Measurements from ENCODE around the gene NKAIN2. TPM values are rescaled to one million over a fixed set of nuclear protein-coding genes. Genes with fewer than 3 reads are reported as not detected.
"Not testable (repeated sequence)": the region's sequence is repeated elsewhere in the genome, so short reads cannot be mapped to it uniquely, and the experiment has no call there.

NKAIN2 gene
- total RNA-seq, 6 experiments from 2014 or later: not detected

DNA sequence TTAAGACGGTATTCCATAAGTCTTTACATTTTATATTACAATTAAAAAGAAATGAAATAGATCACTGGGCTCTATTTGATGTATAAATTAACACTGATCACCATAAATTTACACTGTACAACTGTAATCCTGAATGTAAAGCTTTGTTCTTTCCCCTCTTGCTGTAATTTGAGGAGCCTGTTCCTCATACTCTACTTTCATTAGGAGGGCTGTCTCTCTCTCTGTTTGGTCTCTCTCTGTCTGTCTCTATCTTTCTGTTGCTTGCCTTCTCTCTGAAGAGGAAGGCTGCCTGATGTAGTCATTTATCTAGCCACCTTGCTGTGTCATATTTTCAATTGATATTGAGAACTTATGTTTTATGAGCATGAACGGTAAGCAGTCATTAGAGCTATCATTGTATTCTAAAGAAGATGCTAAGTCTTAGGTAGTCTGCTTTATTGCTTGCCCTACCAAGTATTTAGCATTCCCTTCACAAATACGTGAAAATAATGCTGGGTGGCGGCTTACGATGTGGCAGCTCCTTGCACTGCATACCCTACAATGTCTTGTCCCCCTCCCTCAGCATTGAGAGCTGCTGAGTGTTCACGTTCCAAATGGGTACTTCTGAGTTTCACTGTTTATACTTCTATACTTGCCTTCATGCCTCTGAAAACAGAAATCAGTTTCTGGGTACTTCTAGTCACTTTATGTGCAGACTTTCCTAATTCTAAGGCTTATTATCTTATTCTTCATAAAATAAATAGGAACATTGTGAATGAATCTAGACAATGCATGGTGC, 205.5 kb downstream of the NKAIN2 start:
- Mint-ChIP-seq H3K27me3 (ENCODE audit: insufficient read depth) (peaks cover 1% of the 10 kb centered on the region; the same call in 1 of the 2 replicates), H3K4me1 (ENCODE audit: low read depth) (no peaks in the 10 kb centered on the region), H3K36me3 (ENCODE audit: low read depth) (no peaks in the 10 kb centered on the region), H3K4me3 (no peak overlapping the region), H3K9me3 (peaks cover 22% of the 10 kb centered on the region), H3K27ac (no peak overlapping the region)
- no peak for TF ChIP-seq CTCF (IDR thresholded peaks at IDR 0.05)
- no peak for DNase-seq

DNA sequence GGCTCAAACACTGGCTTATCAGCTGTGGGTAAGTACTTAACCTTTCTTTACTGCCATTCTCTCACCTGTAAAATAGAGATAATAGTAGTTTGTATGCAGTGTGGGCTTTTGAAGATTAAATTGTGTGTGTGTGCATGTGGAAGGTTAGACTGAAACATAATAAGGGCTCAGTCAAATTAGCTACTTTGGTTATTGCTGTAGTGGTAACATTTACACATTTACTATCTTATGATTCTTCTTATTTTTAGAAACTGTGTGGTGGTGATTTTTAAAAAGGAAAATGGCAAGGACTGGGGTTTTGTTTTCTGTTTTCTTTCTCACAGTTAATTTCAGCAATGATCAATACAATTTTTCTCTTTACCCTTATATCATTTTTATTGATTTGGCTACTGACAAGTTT, 206.9 kb downstream of the NKAIN2 start:
- Mint-ChIP-seq H3K36me3 (ENCODE audit: low read depth) (no peaks in the 10 kb centered on the region), H3K4me3 (no peak overlapping the region), H3K4me1 (ENCODE audit: low read depth) (no peaks in the 10 kb centered on the region), H3K27me3 (ENCODE audit: insufficient read depth) (no peaks in the 10 kb centered on the region), H3K9me3 (peaks cover 24% of the 10 kb centered on the region), H3K27ac (no peak overlapping the region)
- no peak for TF ChIP-seq CTCF (IDR thresholded peaks at IDR 0.05)
- no peak for DNase-seq

DNA sequence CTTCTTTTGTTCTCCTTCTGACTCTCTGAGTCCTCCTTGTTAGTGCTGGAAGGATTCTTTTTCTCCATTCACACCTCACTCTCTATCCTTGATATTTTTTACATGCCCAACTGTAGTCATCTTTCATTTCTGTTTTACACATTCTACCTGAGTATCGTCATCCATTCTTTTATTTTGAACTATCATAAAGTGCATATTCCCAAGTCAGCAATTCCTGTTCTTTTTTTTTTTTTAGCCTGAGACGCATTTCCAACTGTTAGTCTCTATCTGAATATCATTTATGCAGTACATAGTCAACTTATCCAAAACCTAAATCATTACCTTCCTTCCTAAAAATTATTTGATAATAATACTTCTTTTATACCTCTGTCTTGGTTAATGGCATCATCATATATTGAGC, 207.5 kb downstream of the NKAIN2 start:
- no peak overlapping the region for H3K27ac Mint-ChIP-seq
- H3K9me3 Mint-ChIP-seq: peaks cover 23% of the 10 kb centered on the region
- TF ChIP-seq CTCF (IDR thresholded peaks at IDR 0.05): no peak
- no peaks in the 10 kb centered on the region for H3K36me3 Mint-ChIP-seq (ENCODE audit: low read depth)
- no peak overlapping the region for H3K4me3 Mint-ChIP-seq
- no peaks in the 10 kb centered on the region for H3K27me3 Mint-ChIP-seq (ENCODE audit: insufficient read depth)
- no peak for DNase-seq
- no peaks in the 10 kb centered on the region for H3K4me1 Mint-ChIP-seq (ENCODE audit: low read depth)

DNA sequence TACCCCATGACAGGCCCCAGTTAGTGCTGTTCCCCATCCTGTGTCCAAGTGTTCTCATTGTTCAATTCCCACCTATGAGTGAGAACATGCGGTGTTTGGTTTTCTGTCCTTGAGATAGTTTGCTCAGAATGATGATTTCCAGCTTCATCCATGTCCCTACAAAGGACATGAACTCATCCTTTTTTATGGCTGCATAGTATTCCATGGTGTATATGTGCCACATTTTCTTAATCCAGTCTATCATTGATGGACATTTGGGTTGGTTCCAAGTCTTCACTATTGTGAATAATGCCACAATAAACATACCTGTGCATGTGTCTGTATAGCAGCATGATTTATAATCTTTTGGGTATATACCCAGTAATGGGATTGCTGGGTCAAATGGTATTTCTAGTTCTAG, 218.4 kb downstream of the NKAIN2 start:
- H3K4me3 Mint-ChIP-seq; DNase-seq; H3K36me3 Mint-ChIP-seq (ENCODE audit: low read depth); H3K27ac Mint-ChIP-seq; H3K27me3 Mint-ChIP-seq (ENCODE audit: insufficient read depth); H3K4me1 Mint-ChIP-seq (ENCODE audit: low read depth): not testable (repeated sequence)
- H3K9me3 Mint-ChIP-seq: peaks cover 18% of the 10 kb centered on the region

DNA sequence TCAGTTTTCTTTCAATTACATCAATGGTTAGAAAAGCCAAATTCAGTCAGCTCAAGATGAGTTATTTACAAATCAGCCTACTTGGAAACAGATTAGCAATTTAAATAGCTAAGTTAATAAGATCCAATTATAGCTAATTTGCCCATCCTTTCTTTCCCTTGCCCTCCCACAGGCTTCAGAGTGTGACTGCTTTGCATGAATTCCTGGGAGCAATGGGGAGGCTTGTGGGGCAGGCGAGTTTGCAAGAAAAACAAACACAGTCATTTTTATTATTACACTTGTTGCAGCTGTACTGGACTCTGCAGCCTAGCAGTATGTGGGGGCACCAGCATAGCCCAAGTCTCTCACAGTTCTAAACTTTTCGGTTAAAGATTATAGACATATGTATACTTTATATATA, 219.0 kb downstream of the NKAIN2 start:
- H3K27me3 Mint-ChIP-seq (ENCODE audit: insufficient read depth): no peaks in the 10 kb centered on the region
- H3K27ac Mint-ChIP-seq: no peak overlapping the region
- peaks cover 18% of the 10 kb centered on the region for H3K9me3 Mint-ChIP-seq
- no peak overlapping the region for H3K4me3 Mint-ChIP-seq
- H3K4me1 Mint-ChIP-seq (ENCODE audit: low read depth): no peaks in the 10 kb centered on the region
- no peak for DNase-seq
- TF ChIP-seq CTCF (IDR thresholded peaks at IDR 0.05): no peak
- no peaks in the 10 kb centered on the region for H3K36me3 Mint-ChIP-seq (ENCODE audit: low read depth)

GRCh38 chr6:124026694-124027093, 223.0 kb downstream of the NKAIN2 start:
- no peak for DNase-seq

More at GRCh38 chr6:124026694-124027093, 223.0 kb downstream of the NKAIN2 start:
- Mint-ChIP-seq H3K36me3 (ENCODE audit: low read depth) (no peaks in the 10 kb centered on the region), H3K9me3 (peaks cover 8% of the 10 kb centered on the region), H3K4me1 (ENCODE audit: low read depth) (no peaks in the 10 kb centered on the region), H3K27ac (no peak overlapping the region), H3K4me3 (no peak overlapping the region), H3K27me3 (ENCODE audit: insufficient read depth) (no peaks in the 10 kb centered on the region; the same call in 1 of the 2 replicates)
- no peak for TF ChIP-seq CTCF (IDR thresholded peaks at IDR 0.05)
